Activated T-cell treated with anti-CD3 and anti-CD28 coated beads, Interleukin-2, amount 50 U/mL, for 1 hour (primary cell): ENCODE measurements around the gene NQO2.
A peak's percentile ranks its signal among the peaks of the same experiment; 100 is the strongest.
"Not testable (repeated sequence)": the region's sequence is repeated elsewhere in the genome, so short reads cannot be mapped to it uniquely, and the experiment has no call there.

ENCODE experiments used
- DNase-seq: peaks from one replicate; pipeline ENCODE4 v3.0.0-alpha.2; 2020

Gene NQO2

DNA sequence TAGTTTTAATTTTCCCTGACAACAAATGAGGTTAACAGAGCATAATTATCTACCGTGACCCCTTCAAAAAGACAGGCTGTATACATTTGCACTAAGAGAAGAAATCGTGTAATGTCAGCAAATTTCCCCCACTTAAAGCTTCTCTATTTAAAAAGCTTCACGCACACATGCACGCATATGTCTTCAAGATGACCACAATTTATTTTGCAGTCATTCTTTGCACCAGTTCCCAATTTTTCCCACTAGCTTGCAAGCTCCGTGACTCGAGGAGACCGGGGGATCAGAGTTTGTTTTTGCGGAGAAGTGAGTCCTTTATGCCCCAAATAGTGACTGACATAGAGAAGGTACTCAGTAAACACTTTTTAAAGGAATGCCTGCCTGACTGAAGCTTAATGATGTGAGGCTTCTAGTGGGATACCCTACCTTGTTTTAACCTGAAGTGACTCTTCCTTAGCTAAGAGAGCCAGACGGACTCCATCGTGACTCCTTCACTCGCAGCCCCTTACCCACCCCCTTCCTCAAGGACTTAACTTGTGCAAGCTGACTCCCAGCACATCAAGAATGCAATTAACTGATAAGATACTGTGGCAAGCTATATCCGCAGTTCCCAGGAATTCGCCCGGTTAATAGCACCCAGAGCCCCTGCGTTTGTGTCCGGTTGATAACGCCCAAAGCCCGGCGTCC, 9.3 kb upstream of the NQO2 start:
- DNase-seq = no peak

DNA sequence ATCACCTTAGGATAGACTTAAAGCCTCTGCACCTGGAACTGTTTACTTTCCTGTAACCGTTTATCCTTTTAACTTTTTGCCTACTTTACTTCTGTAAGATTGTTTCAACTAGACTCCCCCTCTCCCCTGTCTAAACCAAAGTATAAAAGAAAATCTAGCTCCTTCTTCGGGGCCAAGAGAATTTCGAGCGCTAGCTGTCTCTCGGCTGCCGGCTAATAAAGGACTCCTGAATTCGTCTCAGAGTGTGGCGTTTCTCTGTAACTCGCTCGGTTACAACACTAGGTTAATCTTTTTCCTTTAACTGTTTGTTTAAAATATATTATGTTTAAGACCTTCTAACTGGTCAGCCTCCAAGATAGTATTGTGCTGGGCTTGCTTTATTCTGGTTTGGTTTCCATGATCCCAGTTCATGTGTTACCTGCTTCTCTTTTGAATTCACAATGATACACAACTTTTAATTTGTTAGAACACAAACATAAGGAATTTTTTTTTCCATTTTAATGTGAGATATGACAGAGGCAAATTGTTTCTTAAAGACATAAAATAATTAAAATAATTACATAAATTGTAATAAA, 8.7 kb upstream of the NQO2 start:
- no peak for DNase-seq

DNA sequence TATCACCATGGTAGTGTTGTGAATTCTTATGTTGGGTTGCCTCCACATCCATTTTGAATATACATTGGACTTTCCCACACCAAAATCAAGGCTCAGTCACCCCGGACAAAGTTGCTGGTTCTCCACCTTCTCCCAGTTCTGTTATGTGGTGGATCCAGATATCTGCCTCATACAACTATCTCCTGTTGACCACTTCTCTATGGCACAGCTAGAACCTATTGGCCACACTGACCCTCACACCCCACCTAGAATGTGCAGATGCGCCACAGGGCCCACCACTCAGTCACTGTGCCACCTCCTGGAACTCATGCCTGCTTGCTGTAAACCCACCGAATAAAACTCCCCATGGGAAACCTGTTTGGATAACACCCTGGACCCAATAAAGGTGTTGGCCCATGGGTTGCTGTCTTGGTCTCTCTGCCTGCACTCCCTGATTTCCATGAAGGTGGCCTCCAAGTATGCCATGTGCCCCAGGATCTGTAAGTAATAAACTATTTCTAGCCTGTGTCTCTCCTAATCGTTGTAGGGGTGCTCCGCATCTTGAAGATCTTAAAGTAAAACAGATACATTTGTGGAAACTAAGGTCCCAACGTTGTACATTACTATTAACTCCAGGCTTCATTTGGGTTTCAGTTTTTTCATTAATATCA, 7.2 kb upstream of the NQO2 start:
- no peak for DNase-seq

DNA sequence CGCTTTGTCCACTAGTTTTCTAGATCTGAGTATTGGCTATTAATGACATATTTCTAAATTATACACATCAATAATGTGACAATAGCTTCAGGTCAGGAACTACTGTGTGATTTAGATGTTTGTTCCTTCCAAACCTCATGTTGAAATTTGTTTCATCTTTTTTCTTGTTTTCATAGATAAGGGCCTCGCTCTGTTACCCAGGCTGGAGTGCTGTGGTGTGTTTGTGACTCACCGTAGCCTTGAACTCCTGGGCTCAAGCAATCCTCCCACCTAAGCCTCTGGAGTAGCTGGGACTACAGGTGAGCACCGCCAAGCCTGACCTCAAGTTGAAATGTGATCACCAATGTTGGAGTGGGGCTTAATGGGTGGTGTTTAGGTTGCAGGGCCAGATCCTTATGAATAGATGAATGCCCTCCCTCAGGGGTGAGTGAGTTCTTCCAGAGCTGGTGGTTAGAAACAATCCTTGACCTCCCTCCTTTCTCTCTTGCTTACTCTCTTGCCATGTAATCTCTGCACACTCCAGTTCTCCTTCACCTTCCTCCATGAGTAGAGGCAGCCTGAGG, 5.9 kb upstream of the NQO2 start:
- DNase-seq = no peak

DNA sequence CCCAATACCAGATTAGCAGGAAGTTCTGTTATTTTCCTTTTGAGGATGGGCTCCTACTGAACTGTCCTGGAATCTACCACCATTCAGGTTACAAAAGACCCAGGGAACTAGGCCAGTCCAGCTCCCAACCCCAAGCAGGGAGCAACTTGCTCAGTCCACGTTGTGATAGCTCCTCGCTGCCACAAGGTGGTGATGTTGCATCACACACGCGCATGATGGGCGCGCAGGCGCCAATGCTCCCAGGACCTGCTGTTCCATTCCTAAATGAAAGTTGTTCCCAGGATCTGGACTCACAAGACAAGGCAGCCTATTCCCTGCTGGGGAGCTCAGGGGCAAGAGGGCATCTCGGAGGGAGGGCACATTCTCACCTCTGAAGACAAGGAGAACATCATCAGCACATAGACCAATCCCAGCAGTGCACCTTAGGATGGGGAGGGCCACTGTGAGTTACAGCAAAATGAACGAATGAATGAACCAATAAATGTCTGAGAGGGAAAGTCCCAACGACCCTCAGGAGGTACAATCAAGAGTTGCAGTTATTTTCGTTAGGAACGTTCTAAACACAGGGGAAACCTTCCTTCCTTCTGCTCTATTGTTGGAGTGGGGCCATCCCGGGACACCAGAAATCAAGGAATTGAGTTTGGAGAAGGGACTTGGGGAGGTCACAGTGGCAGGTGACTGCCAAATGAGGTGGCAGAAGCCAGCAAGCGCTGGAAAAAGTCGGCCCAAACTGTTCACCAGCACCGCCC, 1.3 kb upstream of the NQO2 start:
- peak; percentile 74 for DNase-seq

DNA sequence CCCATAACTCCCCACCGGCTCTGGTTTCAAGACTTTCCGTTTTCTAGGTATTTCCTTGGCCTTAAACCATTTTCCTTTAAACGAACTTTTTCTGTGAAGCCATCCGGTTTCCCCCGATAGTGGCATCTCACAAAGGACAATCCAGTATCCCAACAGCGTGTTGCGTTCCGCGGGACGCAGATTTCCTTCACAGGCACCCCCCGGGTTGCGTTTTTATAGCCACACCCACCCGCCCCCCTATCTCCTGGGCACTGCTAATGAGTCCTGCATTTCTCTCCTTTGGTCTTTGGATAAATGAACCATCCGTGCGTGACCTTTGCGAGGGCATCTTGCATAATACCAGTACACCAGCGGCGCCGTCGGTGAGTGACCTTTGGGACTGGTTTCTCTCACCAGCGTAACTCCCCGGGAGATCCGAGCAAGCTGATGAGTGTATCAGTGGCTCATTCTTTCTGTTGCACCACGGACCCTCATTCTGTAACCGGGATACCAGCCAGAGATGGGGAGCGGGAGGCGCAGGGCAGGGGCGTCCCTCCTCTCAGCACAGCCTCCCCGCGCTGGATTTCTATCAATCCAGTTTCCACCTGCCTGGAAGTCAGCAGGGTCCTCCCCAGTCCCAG, 586 bp upstream of the NQO2 start:
- no peak for DNase-seq

DNA sequence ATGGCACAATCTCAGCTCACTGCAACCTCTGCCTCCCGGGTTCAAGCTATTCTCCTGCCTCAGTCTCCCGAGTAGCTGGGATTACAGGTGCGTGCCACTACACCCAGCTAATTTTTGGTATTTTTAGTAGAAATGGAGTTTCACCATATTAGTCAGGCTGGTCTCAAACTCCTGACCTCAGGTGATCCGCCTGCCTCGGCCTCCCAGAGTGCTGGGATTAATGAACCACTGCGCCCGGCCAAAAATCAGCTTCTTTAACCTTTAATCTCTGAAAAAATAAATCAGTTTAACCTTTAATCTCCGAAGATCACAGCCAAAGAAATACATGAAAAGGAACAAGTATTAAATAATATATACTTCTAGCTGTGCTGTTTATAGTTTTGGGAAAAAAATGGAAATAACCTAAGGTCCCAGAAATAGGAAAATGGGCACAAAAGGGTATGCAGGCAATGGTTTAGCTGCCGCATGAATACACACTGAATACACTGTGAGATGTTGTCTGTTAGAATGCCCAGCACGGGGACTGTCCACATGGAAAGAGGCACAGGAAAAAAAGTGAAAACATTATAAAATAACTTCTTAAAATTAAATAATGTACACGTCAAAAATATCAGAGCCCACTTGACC, 1.6 kb downstream of the NQO2 start:
- no peak for DNase-seq

DNA sequence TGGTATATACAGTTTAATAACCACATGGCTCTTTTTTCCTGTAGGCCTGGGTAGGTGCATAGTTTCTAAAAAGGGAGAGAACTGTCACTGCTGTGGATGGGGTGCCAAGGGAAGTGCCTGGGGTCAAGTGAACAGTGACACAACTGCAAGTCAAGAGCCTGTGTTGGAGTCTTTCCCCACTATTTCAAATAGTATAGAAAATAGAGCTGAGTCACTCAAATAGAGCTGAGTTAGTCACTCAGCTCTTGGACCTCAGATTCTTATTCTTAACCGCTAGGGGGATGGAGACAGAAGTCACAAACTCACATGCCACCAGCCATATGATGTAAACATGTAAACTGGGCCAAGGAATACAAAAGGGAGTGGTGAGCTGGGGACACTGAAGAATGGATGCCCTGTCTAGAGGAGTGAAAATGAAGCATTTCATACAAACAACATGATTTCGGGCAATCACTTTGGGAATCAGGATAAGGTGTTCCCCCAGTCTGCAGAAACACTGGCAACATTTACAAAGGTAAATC, 2.1 kb downstream of the NQO2 start:
- no peak for DNase-seq

DNA sequence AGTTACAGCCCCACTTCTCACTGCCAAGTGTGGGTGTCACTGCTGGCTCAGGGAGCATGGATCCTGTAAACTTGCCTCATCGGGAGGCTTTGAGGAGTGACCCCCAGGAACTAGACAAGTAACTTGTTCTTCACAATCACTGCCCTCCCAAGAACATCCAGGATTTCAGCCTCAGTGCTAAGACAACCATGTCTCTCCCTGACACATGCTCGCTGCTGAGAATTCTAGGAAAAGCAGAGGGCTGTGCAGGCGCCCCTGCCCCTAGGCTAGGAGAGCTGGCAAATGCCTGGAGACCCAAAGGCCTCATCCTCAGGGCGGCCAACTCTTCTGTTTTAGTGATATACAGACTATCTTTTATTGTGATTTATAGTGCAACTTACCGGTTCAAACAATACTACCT, 3.5 kb downstream of the NQO2 start:
- not testable (repeated sequence) for DNase-seq

DNA sequence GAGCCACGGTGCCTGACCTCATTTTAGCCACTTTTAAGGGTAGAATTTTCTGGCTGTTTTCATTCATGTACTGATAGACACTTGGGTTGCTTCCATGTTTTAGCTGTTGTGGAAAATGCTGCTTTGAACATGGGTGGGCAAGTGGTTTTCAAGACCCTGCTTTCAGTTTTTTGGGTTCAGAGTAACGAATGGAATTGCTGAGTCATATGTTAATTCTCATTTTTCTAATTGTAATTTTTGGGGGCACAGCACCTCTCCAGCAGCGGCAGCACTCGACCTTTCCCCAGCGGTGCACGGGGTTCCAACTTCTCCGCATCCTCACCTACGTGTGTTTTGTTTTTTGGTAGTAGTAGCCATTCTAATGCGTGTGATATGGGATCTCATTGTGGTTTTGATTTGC, 5.4 kb downstream of the NQO2 start:
- DNase-seq = no peak

DNA sequence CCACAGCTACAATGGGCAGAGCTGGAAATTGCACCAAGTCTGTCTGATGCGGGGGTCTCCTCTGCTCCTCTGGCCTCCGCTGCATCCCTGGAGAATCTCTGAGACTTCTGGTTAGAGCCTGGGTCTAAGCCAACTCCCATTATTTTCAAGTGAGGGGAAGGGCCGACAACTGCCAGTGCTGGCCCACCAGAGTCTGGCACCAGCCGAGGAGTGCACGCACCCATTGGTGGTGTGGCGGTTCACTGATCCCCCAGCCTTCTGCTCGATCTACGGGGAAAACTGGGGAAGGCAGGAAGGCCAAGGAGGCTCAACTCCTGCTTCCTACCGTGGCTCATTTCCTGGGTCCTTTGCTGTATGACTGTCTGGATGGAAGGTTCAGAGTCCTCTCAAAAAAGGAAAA, 6.2 kb downstream of the NQO2 start:
- no peak for DNase-seq

DNA sequence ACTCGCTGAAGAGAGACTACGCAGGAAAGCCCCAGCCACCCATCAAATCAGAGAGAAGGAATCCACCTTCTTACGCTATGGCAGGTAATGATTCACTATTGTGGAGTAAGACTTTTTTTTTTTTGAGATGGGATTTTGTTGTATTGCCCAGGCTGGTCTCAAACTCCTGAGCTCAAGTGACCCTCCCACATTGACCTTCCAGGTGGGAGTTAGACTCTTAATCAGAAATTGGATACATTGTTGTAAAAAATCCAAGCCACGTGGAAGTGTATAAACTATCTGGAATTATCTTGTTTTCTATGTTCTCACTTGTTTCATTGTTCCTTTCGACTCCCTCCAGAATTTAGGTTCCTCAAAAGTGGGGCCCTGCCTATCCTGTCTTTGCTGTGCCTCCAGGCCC, 6.8 kb downstream of the NQO2 start:
- no peak for DNase-seq

DNA sequence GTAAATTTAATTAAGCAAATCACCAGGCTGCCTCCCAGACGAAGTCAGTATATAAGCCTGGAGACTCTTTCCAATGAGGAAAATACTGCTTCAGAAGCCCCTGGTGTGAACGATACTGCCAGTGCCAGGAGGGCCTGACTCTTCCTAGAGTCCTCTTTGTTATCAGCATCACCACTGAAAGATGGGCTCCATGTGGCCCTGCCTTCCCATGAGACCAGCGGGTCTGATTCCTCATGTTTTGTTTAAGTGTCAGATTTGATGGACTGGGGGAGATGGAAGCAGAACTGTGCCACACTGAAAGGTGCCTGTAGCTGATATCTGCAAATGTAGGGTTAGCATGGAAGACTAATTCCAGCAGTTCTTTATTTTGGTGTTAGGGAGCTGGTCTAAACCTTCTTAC, 7.9 kb downstream of the NQO2 start:
- no peak for DNase-seq

DNA sequence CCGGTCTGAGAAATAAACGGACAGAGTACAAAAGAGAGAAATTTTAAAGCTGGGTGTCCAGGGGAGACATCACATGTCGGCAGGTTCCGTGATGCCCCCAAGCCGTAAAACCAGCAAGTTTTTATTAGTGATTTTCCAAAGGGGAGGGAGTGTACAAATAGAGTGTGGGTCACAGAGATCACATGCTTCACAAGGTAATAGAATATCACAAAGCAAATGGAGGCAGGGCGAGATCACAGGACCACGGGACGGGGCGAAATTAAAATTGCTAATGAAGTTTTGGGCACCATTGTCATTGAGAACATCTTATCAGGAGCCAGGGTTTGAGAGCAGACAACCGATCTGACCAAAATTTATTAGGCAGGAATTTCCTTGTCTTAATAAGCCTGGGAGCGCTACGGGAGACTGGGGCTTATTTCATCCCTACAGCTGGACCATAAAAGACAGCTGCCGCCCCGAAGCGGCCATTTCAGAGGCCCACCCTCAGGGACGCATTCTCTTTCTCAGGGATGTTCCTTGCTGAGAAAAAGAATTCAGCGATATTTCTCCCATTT, 9.1 kb downstream of the NQO2 start:
- not testable (repeated sequence) for DNase-seq

DNA sequence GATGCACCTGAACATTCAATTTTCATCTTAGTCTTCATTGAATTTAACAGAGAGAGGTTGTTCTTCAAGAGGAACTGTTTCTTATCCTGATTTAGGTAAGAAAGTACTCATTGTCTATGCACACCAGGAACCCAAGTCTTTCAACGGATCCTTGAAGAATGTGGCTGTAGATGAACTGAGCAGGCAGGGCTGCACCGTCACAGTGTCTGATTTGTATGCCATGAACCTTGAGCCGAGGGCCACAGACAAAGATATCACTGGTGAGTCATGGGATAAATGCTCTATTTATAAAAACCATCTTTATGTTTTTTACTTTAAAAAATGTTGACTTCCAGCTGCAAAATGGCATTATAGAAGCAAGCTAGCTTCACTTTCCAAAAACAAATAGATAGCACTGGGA, 10.2 kb downstream of the NQO2 start:
- no peak for DNase-seq

DNA sequence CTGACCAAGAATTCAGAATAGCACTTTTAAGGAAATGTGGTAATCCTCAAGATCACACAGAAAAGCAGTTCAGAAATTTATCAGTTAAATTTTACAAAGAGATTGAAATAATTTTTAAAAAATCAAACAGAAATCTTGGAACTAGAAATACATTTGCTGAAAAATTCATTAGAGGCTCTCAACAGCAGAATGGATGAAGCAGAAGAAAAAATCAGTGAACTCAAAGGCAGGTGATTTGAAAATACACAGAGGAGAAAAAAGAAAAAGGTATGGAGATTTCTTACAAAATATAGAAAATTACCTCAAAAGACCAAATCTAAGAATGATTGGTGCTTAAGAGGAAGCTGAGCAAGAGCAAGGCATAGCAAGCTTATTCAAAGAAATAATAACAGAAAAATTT, 11.5 kb downstream of the NQO2 start:
- no peak for DNase-seq

DNA sequence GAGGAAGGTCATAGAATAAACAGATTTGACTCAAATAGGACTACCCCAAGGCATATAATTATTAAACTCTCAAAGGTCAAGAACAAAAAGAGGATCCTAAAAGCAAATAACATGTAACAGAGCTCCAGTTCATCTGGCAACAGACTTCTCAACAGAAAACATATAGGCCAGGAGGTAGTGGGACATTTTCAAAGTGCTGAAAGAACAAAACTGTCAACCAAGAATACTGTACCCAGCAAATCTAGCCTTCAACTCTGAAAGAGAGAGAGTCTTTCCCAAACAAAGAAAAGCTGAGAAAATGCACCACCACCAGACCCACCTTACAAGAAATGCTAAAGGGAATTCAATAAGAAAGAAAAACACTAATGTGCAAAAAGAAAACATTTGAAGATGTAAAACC, 11.9 kb downstream of the NQO2 start:
- no peak for DNase-seq

DNA sequence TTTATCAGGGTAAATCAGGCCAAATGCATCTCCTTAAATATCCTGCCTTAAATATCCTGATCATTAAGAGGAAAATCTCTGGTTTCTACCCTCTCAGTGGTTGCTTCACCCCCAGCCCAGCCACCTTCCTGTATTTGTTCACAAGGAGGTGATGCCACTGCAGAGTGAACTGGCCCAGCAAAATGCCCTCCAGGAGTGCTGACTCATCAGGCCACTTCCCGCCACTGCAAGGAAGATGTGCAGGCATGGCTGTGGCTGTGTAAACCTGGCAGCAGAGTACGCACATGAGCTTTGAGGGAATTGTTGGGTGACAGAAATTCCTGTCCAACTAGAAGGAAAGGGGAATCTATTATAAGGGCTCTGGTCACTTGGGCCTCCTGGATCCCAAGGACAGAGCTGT, 13.8 kb downstream of the NQO2 start:
- DNase-seq = no peak

DNA sequence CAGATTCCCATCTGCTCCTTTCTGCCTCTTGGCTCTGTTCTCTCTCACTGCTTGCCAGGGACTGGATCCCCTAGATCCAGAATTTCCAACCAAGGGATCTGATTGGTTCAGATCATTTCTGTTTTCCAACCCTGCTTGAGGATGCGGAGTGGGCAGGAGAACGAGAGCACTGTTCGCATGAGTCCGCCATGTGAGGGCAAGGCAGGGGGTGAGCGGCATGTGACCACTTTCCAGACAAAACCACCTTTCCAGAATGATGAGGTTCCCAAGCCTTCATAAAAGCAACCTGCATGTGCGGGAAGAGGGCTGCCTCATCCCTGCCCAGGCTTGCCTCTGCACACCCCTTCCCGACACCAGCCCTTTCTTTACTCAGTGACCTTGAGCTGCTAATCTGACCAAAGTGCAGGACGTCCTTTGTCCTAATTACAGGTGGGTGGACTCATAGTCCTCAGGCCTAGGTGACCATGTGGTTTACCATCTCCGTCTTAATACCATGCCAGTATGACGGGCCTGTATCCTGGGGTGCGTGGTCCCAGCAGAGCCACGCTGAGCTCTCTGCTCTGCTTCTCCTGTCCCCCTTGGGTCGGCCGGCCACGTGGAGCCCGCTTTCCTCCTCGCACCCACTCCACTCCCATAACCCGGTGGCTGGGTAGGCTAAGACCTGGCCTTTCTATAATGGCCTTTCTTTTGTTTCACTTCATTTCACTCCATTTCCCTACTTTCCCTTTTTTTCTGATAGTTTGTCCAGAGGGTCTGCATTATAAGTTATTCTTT, 14.4 kb downstream of the NQO2 start:
- DNase-seq = no peak

DNA sequence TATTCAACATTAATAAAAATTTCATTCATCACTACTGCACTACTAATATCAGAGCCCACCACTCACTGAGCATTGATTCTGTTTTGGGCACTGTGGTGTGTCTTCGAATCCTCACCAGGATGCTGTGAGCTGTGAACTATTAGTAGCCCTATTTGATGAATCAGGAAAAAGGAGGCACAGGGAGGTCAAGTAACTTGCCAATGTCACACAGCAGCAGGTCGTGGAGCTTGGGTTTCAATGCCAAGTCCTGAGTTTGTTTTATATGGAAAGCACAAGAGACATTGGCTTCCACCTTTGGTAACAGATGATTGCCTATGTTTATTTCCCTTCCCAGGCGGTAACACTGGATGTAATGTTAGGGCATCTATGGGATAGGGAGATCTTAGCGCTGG, 15.0 kb downstream of the NQO2 start:
- DNase-seq = no peak

DNA sequence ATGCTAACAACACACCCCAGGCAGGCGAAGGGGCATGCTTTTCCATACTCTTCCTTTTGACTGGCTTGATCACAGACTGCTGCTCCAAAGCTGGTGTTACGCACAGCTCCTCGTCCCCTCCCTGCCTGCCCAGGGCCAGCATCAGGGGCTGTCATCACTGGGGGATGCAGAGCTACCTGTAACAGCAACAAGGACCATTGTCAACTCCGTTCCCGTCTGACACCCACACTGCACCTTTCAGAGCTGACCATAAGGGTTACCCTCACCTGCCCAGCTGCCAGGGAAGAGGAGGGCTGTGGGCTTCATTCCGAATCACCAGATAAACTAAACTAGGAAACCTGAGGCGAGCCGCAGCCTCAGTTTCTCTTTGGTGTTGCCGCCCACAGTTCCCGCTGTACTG, 15.4 kb downstream of the NQO2 start:
- no peak for DNase-seq
